KMS-11 (cell line): Measurements from ENCODE around the gene ESRRB.

Experiments used
- H2AFZ ChIP-seq: fragments of 200-600 bp; sonication (generic); 2 replicates; pipeline ENCODE4 v1.6.1; 2016; ENCODE audit warnings: antibody characterized with exemption, mixed run types, low read depth
- H3K27ac ChIP-seq: fragments of 200-600 bp; sonication (generic); 2 replicates; pipeline ENCODE4 v1.6.1; 2016; ENCODE audit warnings: mild to moderate bottlenecking, mixed run types
- H3K27me3 ChIP-seq: fragments of 200-600 bp; sonication (generic); 2 replicates; pipeline ENCODE4 v1.6.1; 2017; ENCODE audit warnings: mild to moderate bottlenecking, low read depth, mixed run types, moderate library complexity; ENCODE audit not compliant: insufficient read depth
- H3K36me3 ChIP-seq: fragments of 200-600 bp; sonication (generic); 2 replicates; pipeline ENCODE4 v1.6.1; 2017; ENCODE audit warnings: mild to moderate bottlenecking, mixed run types; ENCODE audit not compliant: insufficient read depth
- H3K4me1 ChIP-seq: fragments of 200-600 bp; sonication (generic); 2 replicates; pipeline ENCODE4 v1.6.1; 2016; ENCODE audit warnings: mild to moderate bottlenecking, low read depth, mixed run types; ENCODE audit not compliant: poor library complexity, severe bottlenecking
- H3K4me2 ChIP-seq: fragments of 200-600 bp; sonication (generic); 2 replicates; pipeline ENCODE4 v1.7.0; 2016; ENCODE audit warnings: mild to moderate bottlenecking, mixed run types
- H3K4me3 ChIP-seq: fragments of 200-600 bp; sonication (generic); IDR thresholded peaks from 2 replicates; pipeline ENCODE4 v1.6.1; 2017; ENCODE audit warnings: low read depth, low read length, mixed read lengths; ENCODE audit not compliant: insufficient read depth
- H3K79me2 ChIP-seq: fragments of 200-600 bp; sonication (generic); 2 replicates; pipeline ENCODE4 v1.6.1; 2016; ENCODE audit warnings: low read depth, mixed run types; ENCODE audit not compliant: insufficient read depth
- H3K9ac ChIP-seq: fragments of 200-600 bp; sonication (generic); 2 replicates; pipeline ENCODE4 v1.6.1; 2016; ENCODE audit warnings: mild to moderate bottlenecking, mixed run types
- H4K20me1 ChIP-seq: fragments of 200-600 bp; sonication (generic); 2 replicates; pipeline ENCODE4 v1.6.1; 2016; ENCODE audit warnings: mild to moderate bottlenecking, mixed run types; ENCODE audit not compliant: insufficient read depth
- TF ChIP-seq, protein P1 (sequence below): fragments of 200-600 bp; sonication (generic); conservative IDR thresholded peaks from 2 replicates; pipeline ENCODE4 v1.6.1; 2017; ENCODE audit warnings: low read depth, mild to moderate bottlenecking, antibody characterized with exemption, low read length, moderate library complexity, mixed read lengths

The ESRRB gene

DNA sequence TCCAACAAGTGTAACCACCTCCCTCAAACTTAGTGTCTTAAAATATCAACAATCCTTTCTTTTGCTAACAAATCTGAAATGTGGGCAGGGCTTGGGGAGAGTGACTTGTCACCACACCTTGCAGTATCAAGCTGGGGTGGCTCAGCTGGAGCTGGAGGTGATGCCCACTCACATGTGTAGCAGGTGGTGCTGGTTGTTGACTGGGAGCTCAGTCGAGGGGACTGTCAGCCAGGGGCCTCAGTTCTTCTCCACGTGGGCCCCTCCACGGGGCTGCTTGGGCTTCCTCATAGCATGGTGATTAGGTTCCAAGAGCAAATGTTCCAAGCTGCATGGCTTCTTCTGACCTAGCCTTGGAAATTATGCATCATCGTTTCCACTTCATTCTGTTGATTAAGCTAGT lies 32.6 kb upstream of the ESRRB start:
- no peaks in the 10 kb centered on the region for H3K36me3 ChIP-seq
- no peaks in the 10 kb centered on the region for H4K20me1 ChIP-seq
- no peak overlapping the region for H2AFZ ChIP-seq
- TF ChIP-seq, protein P1, sequence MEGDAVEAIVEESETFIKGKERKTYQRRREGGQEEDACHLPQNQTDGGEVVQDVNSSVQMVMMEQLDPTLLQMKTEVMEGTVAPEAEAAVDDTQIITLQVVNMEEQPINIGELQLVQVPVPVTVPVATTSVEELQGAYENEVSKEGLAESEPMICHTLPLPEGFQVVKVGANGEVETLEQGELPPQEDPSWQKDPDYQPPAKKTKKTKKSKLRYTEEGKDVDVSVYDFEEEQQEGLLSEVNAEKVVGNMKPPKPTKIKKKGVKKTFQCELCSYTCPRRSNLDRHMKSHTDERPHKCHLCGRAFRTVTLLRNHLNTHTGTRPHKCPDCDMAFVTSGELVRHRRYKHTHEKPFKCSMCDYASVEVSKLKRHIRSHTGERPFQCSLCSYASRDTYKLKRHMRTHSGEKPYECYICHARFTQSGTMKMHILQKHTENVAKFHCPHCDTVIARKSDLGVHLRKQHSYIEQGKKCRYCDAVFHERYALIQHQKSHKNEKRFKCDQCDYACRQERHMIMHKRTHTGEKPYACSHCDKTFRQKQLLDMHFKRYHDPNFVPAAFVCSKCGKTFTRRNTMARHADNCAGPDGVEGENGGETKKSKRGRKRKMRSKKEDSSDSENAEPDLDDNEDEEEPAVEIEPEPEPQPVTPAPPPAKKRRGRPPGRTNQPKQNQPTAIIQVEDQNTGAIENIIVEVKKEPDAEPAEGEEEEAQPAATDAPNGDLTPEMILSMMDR = no peak
- no peak overlapping the region for H3K4me3 ChIP-seq
- no peaks in the 10 kb centered on the region for H3K27me3 ChIP-seq
- H3K79me2 ChIP-seq = no peaks in the 10 kb centered on the region
- no peak overlapping the region for H3K9ac ChIP-seq
- no peak overlapping the region for H3K4me2 ChIP-seq
- H3K27ac ChIP-seq = no peak overlapping the region
- H3K4me1 ChIP-seq = no peaks in the 10 kb centered on the region

DNA sequence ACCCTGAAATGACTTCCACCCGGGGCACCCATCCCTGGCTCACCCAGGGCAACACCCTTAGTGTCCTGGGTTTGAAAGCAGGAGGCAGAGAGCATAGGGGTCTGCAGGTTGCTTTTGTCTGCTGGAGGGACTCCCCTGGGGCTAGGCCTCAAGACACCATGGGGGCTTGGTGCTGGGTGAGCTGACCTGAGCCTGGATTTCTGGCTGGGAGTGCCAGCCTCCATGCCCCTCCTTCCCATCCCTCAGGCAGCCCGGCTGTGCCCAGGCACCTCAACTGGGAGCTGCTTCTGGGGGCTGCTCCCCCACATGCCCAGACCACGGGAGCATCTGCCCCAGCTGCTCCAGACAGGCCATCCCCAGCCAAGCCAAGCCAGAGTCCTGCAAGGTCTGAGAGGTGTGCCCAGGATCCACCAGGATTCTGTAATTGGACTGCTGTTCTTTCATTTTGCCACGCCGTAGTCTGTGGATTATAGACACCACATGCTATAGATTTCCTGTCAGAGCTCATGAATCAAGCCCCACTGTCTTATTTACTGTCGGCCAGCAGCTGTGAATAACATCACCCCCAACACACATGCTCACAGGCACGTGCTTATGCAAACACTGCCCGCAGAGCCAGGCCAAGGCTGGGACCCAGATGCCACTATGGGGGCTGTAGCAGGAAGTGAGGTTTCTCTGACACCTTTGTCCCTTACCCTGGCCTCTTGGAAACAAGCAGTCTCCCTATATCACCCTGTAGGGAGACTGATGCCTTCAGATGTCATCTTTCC lies 29.4 kb upstream of the ESRRB start:
- Histone ChIP-seq H3K4me1 (no peaks in the 10 kb centered on the region), H3K9ac (no peak overlapping the region), H3K4me2 (no peak overlapping the region), H4K20me1 (no peaks in the 10 kb centered on the region), H3K27me3 (no peaks in the 10 kb centered on the region), H3K79me2 (no peaks in the 10 kb centered on the region), H3K4me3 (no peak overlapping the region), H2AFZ (no peak overlapping the region), H3K36me3 (no peaks in the 10 kb centered on the region), H3K27ac (no peak overlapping the region)
- TF ChIP-seq, protein P1 = no peak

DNA sequence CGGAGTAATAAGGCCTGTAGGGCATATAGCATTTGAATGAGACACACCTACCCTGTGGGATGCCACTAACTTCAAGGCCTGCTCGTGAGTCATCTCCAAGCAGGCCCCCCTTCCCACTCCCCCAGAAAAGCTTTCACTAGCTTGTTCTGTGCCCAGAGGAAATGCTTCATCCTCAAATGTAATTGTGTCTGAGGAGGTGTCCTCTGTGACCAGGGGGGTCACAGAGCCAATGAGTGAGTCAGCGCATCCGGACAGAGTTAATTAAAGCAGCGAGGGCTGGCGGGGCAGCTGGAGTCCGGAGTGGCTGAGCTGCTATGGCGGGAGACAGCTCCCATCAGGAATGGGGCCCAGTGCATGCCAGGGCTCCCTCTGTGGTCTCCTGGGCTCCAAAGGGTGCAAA lies 27.0 kb upstream of the ESRRB start:
- Histone ChIP-seq H3K4me2 (no peak overlapping the region), H3K36me3 (no peaks in the 10 kb centered on the region), H2AFZ (no peak overlapping the region), H3K79me2 (no peaks in the 10 kb centered on the region), H3K4me1 (no peaks in the 10 kb centered on the region), H3K27me3 (no peaks in the 10 kb centered on the region), H3K27ac (no peak overlapping the region), H3K9ac (no peak overlapping the region), H4K20me1 (no peaks in the 10 kb centered on the region), H3K4me3 (no peak overlapping the region)
- TF ChIP-seq, protein P1 = no peak

DNA sequence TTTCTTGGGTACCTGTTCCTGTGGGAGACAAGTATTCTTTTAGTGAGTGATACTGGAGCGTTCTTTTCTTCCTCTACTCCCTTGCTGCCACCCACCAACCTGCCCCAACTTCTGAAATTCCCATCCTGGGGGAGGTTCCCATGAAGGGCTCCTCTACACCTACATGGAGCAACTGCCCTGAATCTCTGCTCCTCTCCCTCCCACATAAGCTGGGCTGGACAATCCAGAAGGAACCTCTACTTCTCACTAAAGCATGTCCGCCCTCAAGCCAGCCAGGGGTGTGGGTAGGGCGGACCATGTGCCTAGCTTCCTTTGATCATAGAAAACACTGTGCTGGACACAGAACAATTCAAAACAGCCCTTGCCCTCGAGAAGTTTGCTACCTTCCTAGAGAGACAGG lies 25.9 kb upstream of the ESRRB start:
- Histone ChIP-seq H2AFZ (no peak overlapping the region), H3K4me2 (no peak overlapping the region), H3K4me3 (no peak overlapping the region), H3K36me3 (no peaks in the 10 kb centered on the region), H3K27ac (no peak overlapping the region), H3K79me2 (no peaks in the 10 kb centered on the region), H3K27me3 (no peaks in the 10 kb centered on the region), H3K9ac (no peak overlapping the region), H4K20me1 (no peaks in the 10 kb centered on the region), H3K4me1 (no peaks in the 10 kb centered on the region)
- TF ChIP-seq, protein P1 = no peak
